Kidney (tissue), 14 donors: ENCODE data around the gene PLPPR2. TPM values are rescaled to one million over a fixed set of nuclear protein-coding genes. Genes with fewer than 3 reads are reported as not detected.

Source experiments
- DNase-seq, 5 donors: peaks; one replicate each; pipeline ENCODE4 v3.0.0-alpha.2; 2013 to 2020
- FAIRE-seq: peaks from 2 replicates; lab custom pipeline; 2012; peaks lifted over from hg19 to GRCh38; lab: Jason Lieb, UNC
- H3K27ac ChIP-seq, 2 donors: one replicate each; pipeline ENCODE4 v1.7.0; 2013; ENCODE audit warnings: low read depth in 2 of 2, low read length in 2 of 2, inconsistent platforms in 1 of 2
- H3K27me3 ChIP-seq: one replicate; pipeline ENCODE4 v1.7.1; 2013; ENCODE audit warnings: low read length, inconsistent platforms; ENCODE audit not compliant: control insufficient read depth, insufficient read depth
- H3K36me3 ChIP-seq, 3 donors: one replicate each; pipeline versions ENCODE4 v1.7.0 to v1.7.1; 2013; ENCODE audit warnings: low read length in 3 of 3, control low read depth in 1 of 3, inconsistent platforms in 1 of 3; ENCODE audit not compliant: insufficient read depth in 3 of 3, control insufficient read depth in 2 of 3
- H3K4me1 ChIP-seq, 3 donors: one replicate each; pipeline versions ENCODE4 v1.7.0 to v1.7.1; 2013; ENCODE audit warnings: low read length in 3 of 3, inconsistent platforms in 1 of 3, low read depth in 1 of 3; ENCODE audit not compliant: control insufficient read depth in 2 of 3, insufficient read depth in 2 of 3
- H3K4me3 ChIP-seq, 3 donors: one replicate each; pipeline versions ENCODE4 v1.7.0 to v1.8.1; 2013; ENCODE audit warnings: low read length in 3 of 3, control low read depth in 1 of 3, inconsistent platforms in 1 of 3
- H3K9ac ChIP-seq, 3 donors: one replicate each; pipeline versions ENCODE4 v1.7.0 to v1.7.1; 2013; ENCODE audit warnings: low read length in 3 of 3, control low read depth in 1 of 3, inconsistent platforms in 1 of 3
- H3K9me3 ChIP-seq, 3 donors: one replicate each; pipeline versions ENCODE4 v1.7.0 to v1.7.1; 2013; ENCODE audit warnings: low read length in 3 of 3, control low read depth in 1 of 3, inconsistent platforms in 1 of 3; ENCODE audit not compliant: control insufficient read depth in 2 of 3, insufficient read depth in 1 of 3
- intact Hi-C: fragments of 100-400 bp; cut with DNase I; formaldehyde crosslinking; loops from one replicate; pipeline ENCODE4 v1.11.1; 2022
- polyA plus RNA-seq: library from polyadenylated mRNA; stranded (reverse); fragments of 350-450 nt; fragmentation: Illumina TruSeq; extraction: RNeasy Lipid Tissue Mini Kit (QIAGEN cat#74804); gene quantifications from one replicate; pipeline ENCODE4 v1.2.3, GENCODE V29; 2014; ENCODE audit warnings: low read depth, low replicate concordance; ENCODE audit not compliant: insufficient read depth
- total RNA-seq: library from RNA; stranded (reverse); fragmentation: NEBNext Ultra II Directional; extraction: Animal tissue kit (Norgen Biotek cat#: 25700); gene quantifications from one replicate; pipeline ENCODE4 v1.2.1, GENCODE V29; 2021
- TF ChIP-seq, protein P1 (sequence below): IDR thresholded peaks from 3 replicates; pipeline ENCODE4 v1.5.1; 2012; ENCODE audit warnings: mild to moderate bottlenecking, moderate library complexity, borderline replicate concordance; ENCODE audit not compliant: insufficient read depth; ENCODE audit errors: extremely low read depth
- donor health status: control.
- donor health status: control.
- donor health status: control.
- donor health status: control.
- donor health status: control.
- donor health status: DM: yes; HTN: yes; CAD: no.
- donor health status: Normal renal cell carcinoma (clear cell type).

PLPPR2 gene
- total and polyA plus RNA-seq, 2 donors from 2014 or later = 11.7 to 22.5 TPM

DNA sequence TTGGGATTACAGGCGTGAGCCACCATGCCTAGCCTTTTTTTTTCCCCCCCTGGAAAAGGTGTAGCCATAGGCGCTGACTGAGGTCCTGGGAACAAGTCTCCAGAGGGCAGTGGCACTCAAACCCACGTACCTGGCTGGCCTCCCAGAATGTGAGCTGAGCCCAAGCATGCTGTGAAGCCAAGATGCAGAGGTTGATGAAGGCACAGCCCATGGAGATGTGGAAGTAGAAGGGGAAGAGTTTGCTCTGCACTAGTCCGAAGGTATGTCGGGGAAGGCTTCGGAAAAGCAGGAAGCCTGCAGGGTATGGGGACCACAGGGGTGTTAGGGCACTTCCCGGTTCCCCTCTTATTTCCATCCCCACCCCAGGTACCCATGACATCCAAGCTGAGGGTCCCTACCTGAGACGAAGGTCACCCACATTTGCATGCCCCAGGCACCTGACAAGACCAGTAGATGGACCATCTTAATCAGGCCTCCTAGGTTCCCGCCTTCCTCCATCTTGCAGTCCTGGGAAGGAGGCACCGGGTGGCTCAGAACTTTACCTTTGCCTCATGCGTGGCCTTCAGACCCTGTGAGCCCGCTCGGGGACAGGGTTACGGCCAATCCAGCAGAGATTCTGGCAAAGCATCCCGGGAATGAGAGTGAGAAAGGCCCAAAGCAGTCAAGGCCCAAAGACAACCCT, 10.0 kb upstream of the PLPPR2 start:
- Histone ChIP-seq H3K27me3 (no peaks in the 10 kb centered on the region), H3K9me3 (peaks cover 0 to 6% (median 0%) of the 10 kb centered on the region in 3 donors), H3K36me3 (no peaks in the 10 kb centered on the region), H3K9ac (peak overlapping the region; percentile 87 to 95 (median 89)), H3K4me3 (peak overlapping the region; percentile 89 to 97 (median 95)), H3K27ac (no peak overlapping the region), H3K4me1 (peaks cover 0 to 11% (median 0%) of the 10 kb centered on the region in 3 donors)
- DNase-seq (no peak), FAIRE-seq (no peak)
- intact Hi-C loops = no loop called here
- TF ChIP-seq, protein P1, sequence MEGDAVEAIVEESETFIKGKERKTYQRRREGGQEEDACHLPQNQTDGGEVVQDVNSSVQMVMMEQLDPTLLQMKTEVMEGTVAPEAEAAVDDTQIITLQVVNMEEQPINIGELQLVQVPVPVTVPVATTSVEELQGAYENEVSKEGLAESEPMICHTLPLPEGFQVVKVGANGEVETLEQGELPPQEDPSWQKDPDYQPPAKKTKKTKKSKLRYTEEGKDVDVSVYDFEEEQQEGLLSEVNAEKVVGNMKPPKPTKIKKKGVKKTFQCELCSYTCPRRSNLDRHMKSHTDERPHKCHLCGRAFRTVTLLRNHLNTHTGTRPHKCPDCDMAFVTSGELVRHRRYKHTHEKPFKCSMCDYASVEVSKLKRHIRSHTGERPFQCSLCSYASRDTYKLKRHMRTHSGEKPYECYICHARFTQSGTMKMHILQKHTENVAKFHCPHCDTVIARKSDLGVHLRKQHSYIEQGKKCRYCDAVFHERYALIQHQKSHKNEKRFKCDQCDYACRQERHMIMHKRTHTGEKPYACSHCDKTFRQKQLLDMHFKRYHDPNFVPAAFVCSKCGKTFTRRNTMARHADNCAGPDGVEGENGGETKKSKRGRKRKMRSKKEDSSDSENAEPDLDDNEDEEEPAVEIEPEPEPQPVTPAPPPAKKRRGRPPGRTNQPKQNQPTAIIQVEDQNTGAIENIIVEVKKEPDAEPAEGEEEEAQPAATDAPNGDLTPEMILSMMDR = no peak

DNA sequence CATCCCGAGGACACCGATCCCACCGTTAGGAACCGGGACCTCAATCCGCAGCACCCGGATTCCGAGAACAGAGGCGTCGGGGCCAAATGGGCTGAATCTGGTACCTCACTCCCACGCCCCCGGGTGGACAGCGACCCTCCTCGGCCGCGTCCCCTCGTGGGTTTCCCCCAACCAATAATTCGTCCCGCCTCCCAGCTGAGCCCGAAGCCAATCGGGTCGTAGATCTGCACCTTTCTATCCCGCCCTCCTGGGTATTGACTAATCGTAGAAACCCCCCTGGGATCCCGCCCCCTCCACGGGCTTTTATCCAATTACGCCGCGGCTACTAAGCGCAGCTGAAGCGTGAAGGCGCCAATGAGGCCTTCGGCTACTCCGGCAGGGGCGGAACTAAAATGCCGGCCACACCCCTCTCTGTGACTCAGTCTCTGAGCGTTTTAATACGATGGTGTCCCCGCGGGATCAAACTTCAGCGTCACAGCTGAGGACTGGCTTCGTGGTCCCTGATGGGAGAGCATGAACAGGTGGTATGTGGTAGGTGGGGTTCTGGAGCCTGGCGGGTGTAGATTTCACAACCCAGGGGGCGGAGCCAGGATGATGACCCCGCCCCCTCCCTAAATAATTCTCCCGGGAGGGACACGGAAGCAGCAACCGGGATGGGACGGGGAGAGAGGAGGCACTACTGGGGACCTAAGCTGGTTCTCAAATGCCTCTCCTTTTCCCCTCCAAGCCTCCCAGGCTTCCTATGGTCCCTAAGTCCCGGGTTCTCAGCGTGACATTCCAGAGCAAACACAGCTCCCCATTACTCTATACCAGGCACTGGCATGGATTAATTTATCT, 8.9 kb upstream of the PLPPR2 start, which contains the start of the genes CCDC159 and TMEM205:
Gene CCDC159 (plus strand): TSS at position 416 of the 837 bp plus-strand sequence. CDS start 88 bp downstream, at position 504.
Gene TMEM205 (minus strand): TSS at position 165 of the 837 bp plus-strand sequence. CDS start 649 bp downstream, outside the sequence.
- peaks cover 0 to 11% (median 0%) of the 10 kb centered on the region in 3 donors for H3K4me1 ChIP-seq
- peak within 1 kb of the TSS; percentile 80 to 86 for H3K27ac ChIP-seq
- peaks cover 0 to 6% (median 0%) of the 10 kb centered on the region in 3 donors for H3K9me3 ChIP-seq
- no peaks in the 10 kb centered on the region for H3K36me3 ChIP-seq
- intact Hi-C loops = no loop called here
- DNase-seq (peak; percentile 99 to 100 (median 100)), FAIRE-seq (peak; percentile 98)
- H3K4me3 ChIP-seq = peak within 1 kb of the TSS; percentile 89 to 97 (median 95)
- TF ChIP-seq, protein P1 = no peak
- no peaks in the 10 kb centered on the region for H3K27me3 ChIP-seq
- H3K9ac ChIP-seq = peak within 1 kb of the TSS; percentile 87 to 95 (median 89)

DNA sequence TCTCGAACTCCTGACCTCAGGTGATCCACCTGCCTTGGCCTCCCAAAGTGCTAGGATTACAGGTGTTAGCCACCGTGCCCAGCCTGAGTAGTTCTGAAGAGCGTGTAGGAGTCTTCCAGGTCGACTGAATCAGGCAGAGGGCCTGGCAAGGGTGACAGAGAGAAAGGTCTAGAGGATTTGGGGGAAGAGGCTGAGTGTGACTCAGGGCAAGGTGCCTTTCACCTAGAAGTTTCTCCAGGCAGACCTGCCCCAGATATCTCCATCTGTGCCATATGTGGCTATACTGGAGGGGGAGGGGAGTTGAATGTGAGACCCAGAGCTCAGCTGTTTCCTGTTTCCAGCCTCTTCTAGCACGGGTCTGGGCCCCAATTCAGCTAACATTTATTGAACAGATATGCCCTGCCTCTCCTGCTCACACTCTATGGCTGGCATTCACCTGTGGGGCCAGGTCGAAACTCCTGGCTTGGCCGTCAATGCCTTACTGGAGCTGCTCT, 7.6 kb upstream of the PLPPR2 start:
- H3K9me3 ChIP-seq = peaks cover 0 to 6% (median 0%) of the 10 kb centered on the region in 3 donors
- H3K36me3 ChIP-seq = no peaks in the 10 kb centered on the region
- H3K9ac ChIP-seq = no peak overlapping the region
- intact Hi-C loops = no loop called here
- DNase-seq (no peak), FAIRE-seq (no peak)
- no peaks in the 10 kb centered on the region for H3K27me3 ChIP-seq
- H3K4me1 ChIP-seq = peaks cover 0 to 11% (median 0%) of the 10 kb centered on the region in 3 donors
- TF ChIP-seq, protein P1 = no peak
- H3K4me3 ChIP-seq = no peak overlapping the region
- H3K27ac ChIP-seq = no peak overlapping the region
